Measurements from ENCODE around the gene SSBP3. TPM values are rescaled to one million over a fixed set of nuclear protein-coding genes. Genes with fewer than 3 reads are reported as not detected.

The SSBP3 gene
- total and polyA plus RNA-seq, 9 of the 15 experiments (the other 6 are each of a cell fraction or from before 2014, with no cell fraction given): 8.7 to 108 (median 33.8) TPM

GRCh38 chr1:54212872-54213271 is 193.3 kb downstream of the SSBP3 start (continued):
- TF ChIP-seq ZNF592 (IDR thresholded peaks at IDR 0.05) (peak; percentile 89), HDAC2 (IDR thresholded peaks at IDR 0.05) (peak; percentile 40; the same call in 1 of the 2 replicates), DMBX1 (CRISPR knock-in tag; IDR thresholded peaks at IDR 0.05; ENCODE audit: borderline replicate concordance) (peak; percentile 82), ZBTB11 (CRISPR knock-in tag; IDR thresholded peaks at IDR 0.05) (no peak), CHD4 (IDR thresholded peaks at IDR 0.05; ENCODE audit: insufficient read depth, insufficient replicate concordance, low read depth, low read length, poor library complexity, severe bottlenecking) (no peak), MTA3 (IDR thresholded peaks at IDR 0.05; ENCODE audit: borderline replicate concordance) (peak; percentile 72; the same call in 1 of the 2 replicates), NFATC3 (IDR thresholded peaks at IDR 0.05) (no peak), MBD1 (CRISPR knock-in tag; IDR thresholded peaks at IDR 0.05) (no peak)
